NT2/D1 (cell line): ENCODE results near the gene ERGIC1.

Source experiments
- YY1 ChIP-seq: IDR thresholded peaks from 2 replicates; pipeline ENCODE4 v1.6.1; 2011; ENCODE audit not compliant: insufficient read length, insufficient read depth
- ZNF274 ChIP-seq: IDR thresholded peaks from 2 replicates; pipeline ENCODE4 v1.6.1; 2011; ENCODE audit warnings: mild to moderate bottlenecking, low read depth, low read length

- TF ChIP-seq ZNF274 = no peak
- TF ChIP-seq YY1 = no peak
These were observed 11.5 kb downstream of the ERGIC1 start for GRCh38 chr5:172845576-172845975.
